Uterus (tissue), 4 donors: ENCODE data around the gene ANKRD62. TPM values are rescaled to one million over a fixed set of nuclear protein-coding genes. Genes with fewer than 3 reads are reported as not detected.

Experiments used
- DNase-seq, 2 donors: peaks; one replicate each; pipeline ENCODE4 v3.0.0-alpha.2; 2019 to 2020
- H3K27ac ChIP-seq, 2 donors: fragments of 200-600 bp; sonication (generic); 1 replicate in 1 of 2; 2 replicates in 1 of 2; pipeline ENCODE4 v1.5.1; 2016 to 2018
- H3K27me3 ChIP-seq, 2 donors: fragments of 200-600 bp; sonication (generic); one replicate each; pipeline ENCODE4 v1.5.1; 2018 to 2019; ENCODE audit warnings: control low read depth in 1 of 2
- H3K36me3 ChIP-seq, 2 donors: fragments of 200-600 bp; sonication (generic); one replicate each; pipeline ENCODE4 v1.5.1; 2019; ENCODE audit warnings: control low read depth in 1 of 2
- H3K4me1 ChIP-seq, 2 donors: fragments of 200-600 bp; sonication (generic); one replicate each; pipeline ENCODE4 v1.5.1; 2018 to 2019; ENCODE audit warnings: control low read depth in 1 of 2
- H3K4me3 ChIP-seq, 2 donors: fragments of 200-600 bp; sonication (generic); 1 replicate in 1 of 2; 2 replicates in 1 of 2; pipeline ENCODE4 v1.5.1; 2018 to 2019; ENCODE audit warnings: mild to moderate bottlenecking in 1 of 2
- H3K9me3 ChIP-seq, 2 donors: fragments of 200-600 bp; sonication (generic); one replicate each; pipeline ENCODE4 v1.5.1; 2019; ENCODE audit warnings: control low read depth in 1 of 2
- CTCF ChIP-seq, 4 experiments: fragments of 200-600 bp in 2 of 4; fragments of 450-650 bp in 2 of 4; sonication (generic) in 2 of 4; IDR thresholded peaks; one replicate each; pipeline ENCODE4 v1.5.1; 2016 to 2019; ENCODE audit warnings: antibody characterized with exemption in 4 of 4, mild to moderate bottlenecking in 2 of 4, moderate library complexity in 1 of 4
- POLR2A ChIP-seq, 2 donors: fragments of 450-650 bp; IDR thresholded peaks; one replicate each; pipeline ENCODE4 v1.6.1; 2016; ENCODE audit warnings: antibody characterized with exemption in 2 of 2, mild to moderate bottlenecking in 1 of 2, moderate library complexity in 1 of 2
- intact Hi-C: fragments of 100-400 bp; cut with DNase I; formaldehyde crosslinking; loops from one replicate; pipeline ENCODE4 v1.15.1; 2023; ENCODE audit warnings: low total_unique reads
- total RNA-seq, 4 donors: library from RNA; depleted of rRNA in 3 of 4; stranded (reverse); fragments of >200 nt in 3 of 4; gene quantifications; one replicate each; pipeline versions ENCODE4 v1.1.0 to v1.2.4, GENCODE V29; 2014 to 2023
- donor health status: DM: yes; HTN: yes; CAD: no.

ANKRD62 gene
- total RNA-seq, 4 donors from 2014 or later, result 0.07 to 0.18 TPM; not detected in 2

GRCh38 chr18:12056034-12056883, 37.4 kb upstream of the ANKRD62 start:
- Histone ChIP-seq H3K4me1 (no peaks in the 10 kb centered on the region), H3K27ac (no peak overlapping the region), H3K9me3 (no peaks in the 10 kb centered on the region), H3K4me3 (no peak overlapping the region), H3K36me3 (no peaks in the 10 kb centered on the region), H3K27me3 (no peaks in the 10 kb centered on the region)
- intact Hi-C loops, result no loop called here
- TF ChIP-seq CTCF (IDR thresholded peaks at IDR 0.05) (no peak), POLR2A (IDR thresholded peaks at IDR 0.05) (no peak)
- DNase-seq, result no peak

GRCh38 chr18:12056884-12057402, 36.7 kb upstream of the ANKRD62 start:
- Histone ChIP-seq H3K27me3 (no peaks in the 10 kb centered on the region), H3K4me3 (no peak overlapping the region), H3K36me3 (no peaks in the 10 kb centered on the region), H3K4me1 (no peaks in the 10 kb centered on the region), H3K9me3 (no peaks in the 10 kb centered on the region), H3K27ac (no peak overlapping the region)
- TF ChIP-seq CTCF (IDR thresholded peaks at IDR 0.05) (no peak), POLR2A (IDR thresholded peaks at IDR 0.05) (no peak)
- no peak for DNase-seq
- intact Hi-C loops, result no loop called here

GRCh38 chr18:12057419-12058039, 36.1 kb upstream of the ANKRD62 start:
- DNase-seq, result no peak
- intact Hi-C loops, result no loop called here
- Histone ChIP-seq H3K27me3 (no peaks in the 10 kb centered on the region), H3K27ac (no peak overlapping the region), H3K4me1 (no peaks in the 10 kb centered on the region), H3K9me3 (no peaks in the 10 kb centered on the region), H3K36me3 (no peaks in the 10 kb centered on the region), H3K4me3 (no peak overlapping the region)
- TF ChIP-seq CTCF (IDR thresholded peaks at IDR 0.05), result no peak
- no peak for TF ChIP-seq POLR2A (IDR thresholded peaks at IDR 0.05)

- no peak for DNase-seq
- Histone ChIP-seq H3K9me3 (no peaks in the 10 kb centered on the region), H3K27me3 (no peaks in the 10 kb centered on the region), H3K27ac (no peak overlapping the region), H3K4me3 (no peak overlapping the region), H3K36me3 (no peaks in the 10 kb centered on the region), H3K4me1 (no peaks in the 10 kb centered on the region)
- intact Hi-C loops, result no loop called here
- TF ChIP-seq POLR2A (IDR thresholded peaks at IDR 0.05) (no peak), CTCF (IDR thresholded peaks at IDR 0.05) (no peak)
Observed at GRCh38 chr18:12059334-12060181, 34.1 kb upstream of the ANKRD62 start.
